Endothelial cell of umbilical vein (primary cell): ENCODE results near the gene SCARF2. TPM values are rescaled to one million over a fixed set of nuclear protein-coding genes. Genes with fewer than 3 reads are reported as not detected.
A peak's percentile ranks its signal among the peaks of the same experiment; 100 is the strongest.

Experiments
- BruUV-seq: library from RNA; stranded (reverse); fragments of 400-500 nt; replicated peaks from 2 replicates; lab custom pipeline; 2021; lab: Mats Ljungman, UMichigan
- CTCF ChIA-PET: fragments of 300-600, 350-600 bp; sonication (Branson Sonifier 250); formaldehyde crosslinking; loops from one replicate; lab custom pipeline; 2021; ENCODE audit warnings: antibody characterized with exemption, inconsistent platforms; lab: Charles Lee
- POLR2A ChIA-PET: fragments of 300-600, 350-600 bp; sonication (Branson Sonifier 250); formaldehyde crosslinking; loops from one replicate; lab custom pipeline; 2021; ENCODE audit warnings: antibody characterized with exemption, inconsistent platforms; lab: Charles Lee
- DNase-seq: peaks from one replicate; pipeline ENCODE4 v3.0.0-alpha.2; 2011; ENCODE audit warnings: low read depth, low spot score
- FAIRE-seq: peaks from 2 replicates; lab custom pipeline; 2011; peaks lifted over from hg19 to GRCh38; lab: Jason Lieb, UNC
- H2AFZ ChIP-seq: 2 replicates; pipeline ENCODE4 v1.6.0; 2012; ENCODE audit warnings: low read depth, low read length, control low read depth, inconsistent platforms
- H3K27ac ChIP-seq: 2 replicates; pipeline ENCODE4 v1.5.1; 2011; ENCODE audit warnings: low read depth, mild to moderate bottlenecking, control low read depth, low read length, moderate library complexity; ENCODE audit not compliant: insufficient read depth
- H3K27me3 ChIP-seq, 2 experiments: 2 replicates each; pipeline versions ENCODE4 v1.6.0 to v1.6.1; 2011; ENCODE audit warnings: low read length in 2 of 2, mixed read lengths in 1 of 2; ENCODE audit not compliant: control insufficient read depth in 2 of 2, insufficient read depth in 2 of 2
- H3K36me3 ChIP-seq, 2 experiments: 2 replicates in 1 of 2; 3 replicates in 1 of 2; pipeline ENCODE4 v1.5.1; 2011; ENCODE audit warnings: low read length in 2 of 2, mild to moderate bottlenecking in 1 of 2, moderate library complexity in 1 of 2; ENCODE audit not compliant: control insufficient read depth in 2 of 2, insufficient read depth in 2 of 2; ENCODE audit errors: extremely low read depth in 1 of 2
- H3K4me1 ChIP-seq: 3 replicates; pipeline ENCODE4 v1.5.1; 2011; ENCODE audit warnings: mild to moderate bottlenecking, low read length; ENCODE audit not compliant: control insufficient read depth, insufficient read depth; ENCODE audit errors: extremely low read depth
- H3K4me2 ChIP-seq: 2 replicates; pipeline ENCODE4 v1.6.1; 2011; ENCODE audit warnings: low read length, control low read depth, mixed read lengths; ENCODE audit not compliant: insufficient read depth
- H3K4me3 ChIP-seq, 3 experiments: fragments of 200-600 bp in 1 of 3; sonication (generic), shearing (Covaris generic) in 1 of 3; replicated peaks in 1 of 3; 2 replicates each; pipeline ENCODE4 v1.5.1; 2011 to 2016; ENCODE audit warnings: control low read depth in 3 of 3, low read length in 3 of 3, mild to moderate bottlenecking in 2 of 3, inconsistent platforms in 1 of 3, low read depth in 1 of 3, moderate library complexity in 1 of 3; ENCODE audit not compliant: insufficient read depth in 1 of 3
- H3K79me2 ChIP-seq: 2 replicates; pipeline ENCODE4 v1.6.0; 2012; ENCODE audit warnings: low read length, inconsistent platforms; ENCODE audit not compliant: control insufficient read depth, insufficient read depth
- H3K9ac ChIP-seq: replicated peaks from 2 replicates; pipeline ENCODE3; 2011; ENCODE audit warnings: low read length, control low read depth; ENCODE audit not compliant: insufficient read depth; ENCODE audit errors: extremely low read depth
- H3K9me1 ChIP-seq: replicated peaks from 3 replicates; pipeline ENCODE4 v1.6.0; 2011; ENCODE audit warnings: mild to moderate bottlenecking, low read length; ENCODE audit not compliant: control insufficient read depth, insufficient read depth; ENCODE audit errors: extremely low read depth
- H3K9me3 ChIP-seq: replicated peaks from 2 replicates; pipeline ENCODE4 v1.5.1; 2012; ENCODE audit warnings: low read length, inconsistent platforms; ENCODE audit not compliant: control insufficient read depth, insufficient read depth
- H4K20me1 ChIP-seq: replicated peaks from 2 replicates; pipeline ENCODE3; 2011; ENCODE audit warnings: mild to moderate bottlenecking, low read length; ENCODE audit not compliant: control insufficient read depth, insufficient read depth; ENCODE audit errors: extremely low read depth
- CTCF ChIP-seq, 2 donors: IDR thresholded peaks; 1 replicate in 1 of 2; 2 replicates in 1 of 2; pipeline ENCODE4 v1.5.1; 2011; ENCODE audit warnings: low read length in 2 of 2, mild to moderate bottlenecking in 2 of 2, moderate library complexity in 2 of 2, control low read depth in 1 of 2, inconsistent platforms in 1 of 2, low read depth in 1 of 2; ENCODE audit not compliant: insufficient read depth in 1 of 2; ENCODE audit errors: extremely low read depth in 1 of 2
- MYC ChIP-seq: IDR thresholded peaks from one replicate; pipeline ENCODE4 v1.6.1; 2011; ENCODE audit warnings: mild to moderate bottlenecking, low read depth, low read length
- POLR2A ChIP-seq: IDR thresholded peaks from 2 replicates; pipeline ENCODE4 v1.6.1; 2012; ENCODE audit warnings: low read depth, mild to moderate bottlenecking, control low read depth, low read length
- POLR2AphosphoS5 ChIP-seq: IDR thresholded peaks from 2 replicates; pipeline ENCODE4 v1.6.1; 2012; ENCODE audit warnings: low read depth, mild to moderate bottlenecking, control low read depth, low read length, moderate library complexity; ENCODE audit not compliant: insufficient read depth
- dilution Hi-C: fragments of 300-500 bp; cut with MboI; formaldehyde crosslinking; loops from one replicate; pipeline ENCODE4 v1.15.0; 2019; ENCODE audit warnings: low sequenced_read_pairs; ENCODE audit not compliant: extremely low pct_ligation_motif_present
- intact Hi-C: fragments of 100-400 bp; cut with micrococcal nuclease; formaldehyde crosslinking; loops from one replicate; pipeline ENCODE4 v1.10.0; 2022
- polyA plus RNA-seq, 4 experiments: library from polyadenylated mRNA; depleted of rRNA in 3 of 4; stranded (reverse) in 3 of 4; unstranded in 1 of 4; fragments of >200 nt; gene quantifications; 2 replicates each; pipeline versions ENCODE4 v1.2.1 to v1.2.3, GENCODE V29; 2011 to 2012; ENCODE audit warnings: missing spikeins in 1 of 4
- total RNA-seq: library from RNA; stranded (reverse); gene quantifications from 2 replicates; pipeline ENCODE4 v1.2.3, GENCODE V29; 2021

Gene SCARF2
- total and polyA plus RNA-seq, 2 donors (not counting 3 experiments of a cell fraction or from before 2014, with no cell fraction given) = 15.7 to 20.1 TPM

- FAIRE-seq (no peak), DNase-seq (no peak)
- no TSS peak for BruUV-seq
- ChIA-PET CTCF (interaction anchor here (0.8 to 5.8 kb wide), 21 partner anchors 10 to 137 kb away, joined by 3 to 337 read pairs (median 4); partner anchors contain the start of genes DGCR6L and KLHL22), POLR2A (interaction anchor here (1.3 kb wide), 1 partner anchor 39 kb away, joined by 13 read pairs; no protein-coding TSS in a partner anchor)
- dilution Hi-C loops = no loop called here
- Histone ChIP-seq H3K36me3 (peaks cover 0 to 4% of the 10 kb centered on the region in 2 experiments), H3K27ac (no peak overlapping the region), H4K20me1 (no peaks in the 10 kb centered on the region), H3K4me3 (no peak overlapping the region), H3K4me2 (no peak overlapping the region), H3K9ac (no peak overlapping the region), H3K9me1 (no peaks in the 10 kb centered on the region), H3K4me1 (no peaks in the 10 kb centered on the region), H3K9me3 (no peaks in the 10 kb centered on the region), H2AFZ (peak overlapping the region; percentile 13), H3K27me3 (no peaks in the 10 kb centered on the region), H3K79me2 (no peaks in the 10 kb centered on the region)
- TF ChIP-seq CTCF (IDR thresholded peaks at IDR 0.05; ENCODE audit: extremely low read depth in 1 of 2, insufficient read depth in 1 of 2, low read depth in 1 of 2, low read length in 2 of 2) = no peak
- intact Hi-C loops = loop anchor here (1.0 to 5.0 kb wide), 4 partner anchors 25 to 299 kb away; no protein-coding TSS in a partner anchor
Measured at GRCh38 chr22:20456722-20457076, 19.1 kb upstream of the SCARF2 start.

GRCh38 chr22:20456064-20456721 lies 18.6 kb upstream of the SCARF2 start:
- peak; percentile 97 for FAIRE-seq
- BruUV-seq = no TSS peak
- POLR2A ChIA-PET = interaction anchor here (1.3 kb wide), 1 partner anchor 38 kb away, joined by 13 read pairs; no protein-coding TSS in a partner anchor

More at GRCh38 chr22:20456064-20456721, 18.6 kb upstream of the SCARF2 start:
- peak; percentile 86 for DNase-seq
- CTCF ChIA-PET = interaction anchor here (0.8 to 5.8 kb wide), 21 partner anchors 9 to 137 kb away, joined by 3 to 337 read pairs (median 4); partner anchors contain the start of genes DGCR6L and KLHL22
- no peak overlapping the region for H3K4me2 ChIP-seq
- H3K9ac ChIP-seq = no peak overlapping the region
- intact Hi-C loops (loop anchor here (1.0 to 5.0 kb wide), 4 partner anchors 25 to 299 kb away; no protein-coding TSS in a partner anchor), dilution Hi-C loops (no loop called here)
- H3K36me3 ChIP-seq = peaks cover 0 to 4% of the 10 kb centered on the region in 2 experiments
- TF ChIP-seq POLR2A (no peak), CTCF (IDR thresholded peaks at IDR 0.05; ENCODE audit: extremely low read depth in 1 of 2, insufficient read depth in 1 of 2, low read depth in 1 of 2, low read length in 2 of 2) (peak; percentile 88 to 96), POLR2AphosphoS5 (no peak), MYC (no peak)
- no peaks in the 10 kb centered on the region for H4K20me1 ChIP-seq
- no peak overlapping the region for H3K4me3 ChIP-seq
- no peaks in the 10 kb centered on the region for H3K79me2 ChIP-seq
- H3K27ac ChIP-seq = no peak overlapping the region
- H2AFZ ChIP-seq = peak overlapping the region; percentile 13
- H3K27me3 ChIP-seq = no peaks in the 10 kb centered on the region
- no peaks in the 10 kb centered on the region for H3K4me1 ChIP-seq
- H3K9me3 ChIP-seq = no peaks in the 10 kb centered on the region
- H3K9me1 ChIP-seq = no peaks in the 10 kb centered on the region
